ENCODE results near the gene PHC3. TPM values are rescaled to one million over a fixed set of nuclear protein-coding genes. Genes with fewer than 3 reads are reported as not detected.

The PHC3 gene
- polyA plus RNA-seq, 1 donor: 26.6 TPM

DNA sequence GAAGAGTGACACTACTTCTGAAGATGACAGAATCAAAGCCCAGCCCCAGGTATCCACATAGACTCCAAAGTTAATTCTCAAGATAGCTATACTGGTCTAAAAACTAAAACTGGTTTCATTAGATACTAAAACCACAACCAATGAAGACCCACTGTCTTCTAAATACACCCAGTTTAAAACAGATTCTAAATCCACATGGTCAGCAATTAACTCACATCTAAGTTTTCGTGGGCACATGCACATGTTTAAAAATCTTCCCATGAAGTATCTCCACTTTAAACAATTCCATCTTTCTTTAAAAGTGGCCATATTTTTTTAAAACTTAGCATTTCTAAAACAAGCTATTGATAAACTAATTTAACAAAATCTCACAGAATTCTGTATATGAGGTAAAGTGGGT is 80.6 kb downstream of the PHC3 start:
- peaks cover 42% of the 10 kb centered on the region for H3K36me3 ChIP-seq (ENCODE audit: control insufficient read depth, insufficient read depth, low read length)
- H3K27me3 ChIP-seq (ENCODE audit: control insufficient read depth, insufficient read depth, low read length): no peaks in the 10 kb centered on the region
- H3K27ac ChIP-seq (ENCODE audit: low read length): no peak overlapping the region
- no peak for DNase-seq
- H3K4me3 ChIP-seq (ENCODE audit: low read length): no peak overlapping the region
- H3K9me3 ChIP-seq (ENCODE audit: control insufficient read depth, low read depth, low read length): no peaks in the 10 kb centered on the region
- no peaks in the 10 kb centered on the region for H3K4me1 ChIP-seq (ENCODE audit: control insufficient read depth, insufficient read depth, low read length)
- WGBS (ENCODE audit: insufficient coverage, low lambda C conversion rate): 86% methylated on average over 1 of the region's 1 CpG

DNA sequence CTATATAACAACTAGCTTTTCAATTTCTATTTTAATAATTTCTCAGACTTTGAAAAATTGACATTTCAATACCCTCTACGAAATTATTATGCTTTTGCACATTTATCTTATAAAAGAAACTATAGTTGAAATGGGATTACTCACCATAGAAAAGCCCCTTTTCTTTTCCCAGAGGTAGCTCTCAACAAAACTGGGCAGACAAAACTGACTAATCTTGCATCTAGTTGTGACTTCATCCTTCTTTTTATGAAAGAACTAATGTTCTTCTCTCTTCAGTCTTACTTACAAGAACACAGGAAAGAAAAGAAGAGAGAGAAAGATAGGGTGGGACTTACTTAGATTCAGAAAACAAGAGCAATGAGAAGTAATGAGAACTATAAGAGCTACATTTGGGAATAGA is 82.8 kb downstream of the PHC3 start:
- WGBS (ENCODE audit: insufficient coverage, low lambda C conversion rate): 100% methylated on average over 1 of the region's 1 CpG
- no peak overlapping the region for H3K4me3 ChIP-seq (ENCODE audit: low read length)
- H3K4me1 ChIP-seq (ENCODE audit: control insufficient read depth, insufficient read depth, low read length): no peaks in the 10 kb centered on the region
- no peaks in the 10 kb centered on the region for H3K9me3 ChIP-seq (ENCODE audit: control insufficient read depth, low read depth, low read length)
- no peak overlapping the region for H3K27ac ChIP-seq (ENCODE audit: low read length)
- H3K27me3 ChIP-seq (ENCODE audit: control insufficient read depth, insufficient read depth, low read length): no peaks in the 10 kb centered on the region
- peaks cover 45% of the 10 kb centered on the region for H3K36me3 ChIP-seq (ENCODE audit: control insufficient read depth, insufficient read depth, low read length)
- no peak for DNase-seq

DNA sequence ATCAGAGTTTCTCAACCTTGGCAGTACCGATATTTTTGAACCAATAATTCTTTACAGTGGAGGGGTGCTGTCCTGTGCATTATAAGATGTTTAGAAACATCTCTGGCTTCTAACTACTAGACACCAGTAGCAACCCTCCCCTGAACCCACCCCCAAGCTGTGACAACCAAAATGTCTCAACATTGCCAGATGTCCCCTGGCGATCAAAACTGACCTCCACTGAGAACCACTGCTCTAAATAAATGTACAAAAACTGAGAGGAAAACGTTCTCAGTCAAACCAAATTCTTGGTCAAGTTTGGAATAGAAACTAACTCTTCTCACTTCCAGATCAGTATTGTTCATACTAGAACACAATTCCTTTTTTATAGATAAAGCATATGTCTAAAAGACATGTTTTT is 85.2 kb downstream of the PHC3 start:
- Histone ChIP-seq H3K27ac (ENCODE audit: low read length) (no peak overlapping the region), H3K27me3 (ENCODE audit: control insufficient read depth, insufficient read depth, low read length) (no peaks in the 10 kb centered on the region), H3K4me1 (ENCODE audit: control insufficient read depth, insufficient read depth, low read length) (no peaks in the 10 kb centered on the region), H3K9me3 (ENCODE audit: control insufficient read depth, low read depth, low read length) (no peaks in the 10 kb centered on the region), H3K4me3 (ENCODE audit: low read length) (no peak overlapping the region), H3K36me3 (ENCODE audit: control insufficient read depth, insufficient read depth, low read length) (peaks cover 33% of the 10 kb centered on the region)
- no peak for DNase-seq
- 93% methylated on average over 2 of the region's 3 CpGs for WGBS (ENCODE audit: insufficient coverage, low lambda C conversion rate)

DNA sequence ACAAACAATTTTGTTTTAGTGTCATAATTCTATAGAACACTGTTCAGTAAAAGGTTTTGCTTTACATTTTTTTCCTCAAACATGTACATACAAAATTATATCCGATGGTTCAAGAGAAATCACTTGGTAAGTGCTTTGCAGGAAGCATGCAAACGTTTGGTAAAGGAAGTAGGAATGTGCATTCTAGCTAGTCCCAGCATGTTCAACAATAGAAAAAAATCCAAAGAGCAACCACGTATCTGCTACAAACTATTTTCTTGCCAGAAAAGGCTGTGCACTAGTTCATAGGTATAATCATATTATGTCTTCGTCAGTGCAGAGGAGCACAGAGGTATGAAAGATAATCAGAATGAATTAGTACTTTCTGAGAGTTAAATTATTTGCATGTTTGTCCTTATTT is 85.8 kb downstream of the PHC3 start:
- H3K4me3 ChIP-seq (ENCODE audit: low read length): no peak overlapping the region
- WGBS (ENCODE audit: insufficient coverage, low lambda C conversion rate): 86% methylated on average over 1 of the region's 4 CpGs
- no peaks in the 10 kb centered on the region for H3K27me3 ChIP-seq (ENCODE audit: control insufficient read depth, insufficient read depth, low read length)
- no peak overlapping the region for H3K27ac ChIP-seq (ENCODE audit: low read length)
- H3K9me3 ChIP-seq (ENCODE audit: control insufficient read depth, low read depth, low read length): no peaks in the 10 kb centered on the region
- H3K4me1 ChIP-seq (ENCODE audit: control insufficient read depth, insufficient read depth, low read length): no peaks in the 10 kb centered on the region
- H3K36me3 ChIP-seq (ENCODE audit: control insufficient read depth, insufficient read depth, low read length): peaks cover 29% of the 10 kb centered on the region
- no peak for DNase-seq

DNA sequence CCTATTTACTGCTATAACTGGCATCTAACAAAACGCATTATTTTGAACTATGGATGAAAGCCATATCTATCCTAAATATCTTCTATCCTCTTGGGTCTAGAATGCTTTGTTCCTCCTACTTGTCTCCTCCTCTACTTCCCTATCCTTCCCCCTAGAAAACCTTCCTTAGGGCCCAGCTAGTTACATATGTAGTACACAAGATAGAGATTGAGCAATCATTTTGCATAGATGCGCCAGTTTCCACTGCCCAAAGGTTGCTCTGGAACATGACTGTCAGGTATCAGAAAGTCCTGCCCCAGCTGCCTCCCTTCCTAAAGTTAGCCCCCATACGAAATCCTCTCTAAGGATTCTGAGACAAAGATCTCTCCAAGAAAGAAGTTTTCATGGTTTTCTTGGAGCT is 88.6 kb downstream of the PHC3 start:
- DNase-seq: peak in 1 of 2 donors; percentile 46
- WGBS (ENCODE audit: insufficient coverage, low lambda C conversion rate): no CpG with 5 or more reads among the region's 3 CpGs
- Histone ChIP-seq H3K27ac (ENCODE audit: low read length) (peak overlapping the region; percentile 50), H3K27me3 (ENCODE audit: control insufficient read depth, insufficient read depth, low read length) (no peaks in the 10 kb centered on the region), H3K4me3 (ENCODE audit: low read length) (no peak overlapping the region), H3K36me3 (ENCODE audit: control insufficient read depth, insufficient read depth, low read length) (peaks cover 19% of the 10 kb centered on the region), H3K9me3 (ENCODE audit: control insufficient read depth, low read depth, low read length) (no peaks in the 10 kb centered on the region), H3K4me1 (ENCODE audit: control insufficient read depth, insufficient read depth, low read length) (no peaks in the 10 kb centered on the region)

DNA sequence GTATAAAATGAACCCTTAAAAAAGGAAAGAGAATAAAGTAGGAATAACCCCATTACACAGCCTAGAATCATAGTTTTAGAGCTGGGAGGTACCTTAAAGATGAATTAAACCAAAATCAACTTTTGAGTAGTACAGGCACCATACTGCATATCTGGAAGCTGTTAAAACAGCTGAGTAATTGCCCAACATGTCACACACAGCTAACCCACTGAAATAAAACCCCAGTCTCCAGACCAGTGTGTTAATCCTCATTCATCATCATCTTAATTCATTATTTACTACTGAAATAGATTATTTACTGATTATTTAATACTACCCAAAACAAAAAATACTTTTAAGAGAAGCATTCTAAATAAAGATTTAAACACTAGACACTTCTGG is 90.9 kb downstream of the PHC3 start:
- H3K36me3 ChIP-seq (ENCODE audit: control insufficient read depth, insufficient read depth, low read length): peaks cover 16% of the 10 kb centered on the region
- no peak for DNase-seq
- no peaks in the 10 kb centered on the region for H3K4me1 ChIP-seq (ENCODE audit: control insufficient read depth, insufficient read depth, low read length)

DNA sequence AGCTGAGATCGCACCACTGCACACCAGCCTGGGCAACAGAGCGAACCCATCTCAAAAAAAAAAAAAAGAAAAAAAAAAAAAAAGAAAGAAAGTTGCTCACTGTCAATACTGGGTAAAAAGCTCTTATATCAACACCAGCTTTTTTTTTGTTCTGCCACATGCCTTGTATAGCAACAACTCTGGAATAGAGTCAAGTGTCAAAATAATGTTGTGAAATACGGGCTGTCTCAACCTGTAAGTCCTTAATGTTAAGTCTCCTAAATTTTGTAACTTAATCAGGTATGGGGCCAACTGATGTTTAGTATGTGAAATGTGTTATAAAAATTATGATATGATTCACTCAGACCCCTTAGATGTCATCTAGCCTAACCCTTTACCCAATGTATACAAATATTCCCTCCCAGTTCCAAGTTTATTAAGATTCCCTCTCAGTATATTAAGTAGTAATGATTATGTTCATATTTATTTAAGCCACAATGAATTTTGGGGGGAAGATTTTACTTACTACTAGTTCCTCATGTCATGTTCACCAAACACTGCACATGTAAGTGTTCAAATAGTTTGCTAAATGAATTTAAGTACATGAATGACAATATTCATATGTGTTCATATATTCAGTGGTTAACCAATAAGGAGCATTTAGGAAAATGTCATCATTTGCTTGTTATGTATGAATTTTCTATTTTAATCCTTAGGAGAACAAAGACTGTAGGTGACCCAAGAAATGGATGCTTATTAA is 91.5 kb downstream of the PHC3 start:
- no peak for DNase-seq
- no CpG with 5 or more reads among the region's 3 CpGs for WGBS (ENCODE audit: insufficient coverage, low lambda C conversion rate)
- H3K4me1 ChIP-seq (ENCODE audit: control insufficient read depth, insufficient read depth, low read length): no peaks in the 10 kb centered on the region
- no peak overlapping the region for H3K27ac ChIP-seq (ENCODE audit: low read length)
- no peaks in the 10 kb centered on the region for H3K9me3 ChIP-seq (ENCODE audit: control insufficient read depth, low read depth, low read length)
- no peak overlapping the region for H3K4me3 ChIP-seq (ENCODE audit: low read length)
- no peaks in the 10 kb centered on the region for H3K27me3 ChIP-seq (ENCODE audit: control insufficient read depth, insufficient read depth, low read length)
- H3K36me3 ChIP-seq (ENCODE audit: control insufficient read depth, insufficient read depth, low read length): peaks cover 20% of the 10 kb centered on the region

More for the DNA sequence above, 90.9 kb downstream of the PHC3 start:
- Histone ChIP-seq H3K27ac (ENCODE audit: low read length) (no peak overlapping the region), H3K27me3 (ENCODE audit: control insufficient read depth, insufficient read depth, low read length) (no peaks in the 10 kb centered on the region), H3K9me3 (ENCODE audit: control insufficient read depth, low read depth, low read length) (no peaks in the 10 kb centered on the region), H3K4me3 (ENCODE audit: low read length) (no peak overlapping the region)

DNA sequence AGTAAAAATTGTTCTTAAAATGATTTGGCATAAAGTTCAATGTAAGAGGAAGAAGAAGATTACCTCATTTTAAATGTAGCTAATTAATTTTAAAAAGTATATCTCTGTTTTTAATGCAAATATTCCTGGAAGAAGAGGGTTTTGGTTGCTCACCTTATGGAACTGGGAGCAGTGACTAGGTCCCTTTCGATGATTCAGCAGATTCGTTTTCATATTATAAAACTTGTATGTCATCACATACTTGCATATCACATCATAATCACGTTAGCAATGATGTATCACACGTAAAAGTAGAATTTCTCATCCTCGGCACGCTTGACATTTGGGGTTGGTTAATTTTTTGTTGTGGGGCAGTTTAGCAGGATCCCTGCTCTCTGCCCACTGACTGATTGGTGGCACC is 96.1 kb downstream of the PHC3 start:
- H3K27me3 ChIP-seq (ENCODE audit: control insufficient read depth, insufficient read depth, low read length): no peaks in the 10 kb centered on the region
- H3K4me3 ChIP-seq (ENCODE audit: low read length): no peak overlapping the region
- peaks cover 29% of the 10 kb centered on the region for H3K36me3 ChIP-seq (ENCODE audit: control insufficient read depth, insufficient read depth, low read length)
- WGBS (ENCODE audit: insufficient coverage, low lambda C conversion rate): 100% methylated on average over 2 of the region's 6 CpGs
- DNase-seq: no peak
- H3K4me1 ChIP-seq (ENCODE audit: control insufficient read depth, insufficient read depth, low read length): peaks cover 4% of the 10 kb centered on the region
- no peaks in the 10 kb centered on the region for H3K9me3 ChIP-seq (ENCODE audit: control insufficient read depth, low read depth, low read length)
- H3K27ac ChIP-seq (ENCODE audit: low read length): no peak overlapping the region

DNA sequence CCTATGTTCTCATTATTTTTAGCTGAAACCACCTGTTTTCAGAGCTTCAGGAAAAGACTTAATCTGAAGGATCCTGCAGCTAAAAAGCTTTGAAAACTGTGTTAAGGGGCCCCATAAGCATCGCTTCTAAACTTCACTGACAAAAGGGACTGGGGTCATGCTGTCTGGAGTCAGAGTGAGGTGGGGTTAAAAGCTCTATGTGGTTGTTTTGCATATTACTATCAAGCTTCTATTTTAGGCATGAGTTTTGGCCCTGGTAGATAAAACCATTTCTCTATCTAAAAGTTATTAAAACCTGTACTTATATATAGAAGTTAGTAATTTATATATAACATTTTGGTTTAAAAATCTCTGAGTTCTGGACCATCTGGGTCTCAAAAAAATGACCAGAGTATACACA is 98.2 kb downstream of the PHC3 start:
- H3K4me3 ChIP-seq (ENCODE audit: low read length): no peak overlapping the region
- no peak for DNase-seq
- peaks cover 30% of the 10 kb centered on the region for H3K36me3 ChIP-seq (ENCODE audit: control insufficient read depth, insufficient read depth, low read length)
- H3K9me3 ChIP-seq (ENCODE audit: control insufficient read depth, low read depth, low read length): no peaks in the 10 kb centered on the region
- no CpG with 5 or more reads among the region's 1 CpG for WGBS (ENCODE audit: insufficient coverage, low lambda C conversion rate)
- no peaks in the 10 kb centered on the region for H3K27me3 ChIP-seq (ENCODE audit: control insufficient read depth, insufficient read depth, low read length)
- no peak overlapping the region for H3K27ac ChIP-seq (ENCODE audit: low read length)
- H3K4me1 ChIP-seq (ENCODE audit: control insufficient read depth, insufficient read depth, low read length): peaks cover 23% of the 10 kb centered on the region

DNA sequence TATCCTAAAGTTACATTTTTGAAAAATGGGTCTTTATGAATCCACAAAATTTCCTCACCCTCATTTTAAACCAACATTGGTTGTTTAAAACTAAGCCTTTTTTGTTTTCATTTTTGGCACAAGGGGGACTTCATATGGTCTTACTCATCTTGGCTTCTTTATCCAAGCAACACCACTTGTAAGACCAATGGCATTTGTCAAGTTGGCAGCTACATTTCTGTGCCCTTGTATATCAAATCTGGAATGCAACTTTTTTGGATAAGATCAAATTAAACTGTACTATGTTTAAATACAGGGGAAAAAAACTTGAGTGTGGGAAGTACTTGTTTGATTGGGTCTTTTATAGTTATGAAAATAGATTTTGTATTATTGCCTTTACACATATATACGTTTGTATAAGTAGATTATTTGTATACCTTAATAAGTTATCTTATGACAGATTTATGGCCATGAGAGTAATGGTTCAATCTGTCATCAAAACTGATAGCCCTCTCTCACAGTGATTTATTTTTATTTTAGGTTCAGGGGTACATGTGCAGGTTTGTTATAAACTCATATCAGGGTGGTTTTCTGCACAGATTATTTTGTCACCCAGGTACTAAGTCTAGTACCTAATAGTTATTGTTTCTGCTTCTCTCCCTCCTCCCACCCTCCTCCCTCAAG is 100.3 kb downstream of the PHC3 start:
- Histone ChIP-seq H3K4me3 (ENCODE audit: low read length) (no peak overlapping the region), H3K36me3 (ENCODE audit: control insufficient read depth, insufficient read depth, low read length) (peaks cover 23% of the 10 kb centered on the region), H3K9me3 (ENCODE audit: control insufficient read depth, low read depth, low read length) (no peaks in the 10 kb centered on the region), H3K4me1 (ENCODE audit: control insufficient read depth, insufficient read depth, low read length) (peaks cover 37% of the 10 kb centered on the region), H3K27ac (ENCODE audit: low read length) (peak overlapping the region; percentile 95), H3K27me3 (ENCODE audit: control insufficient read depth, insufficient read depth, low read length) (no peaks in the 10 kb centered on the region)
- WGBS (ENCODE audit: insufficient coverage, low lambda C conversion rate): 33% methylated on average over 1 of the region's 1 CpG
- DNase-seq: no peak

DNA sequence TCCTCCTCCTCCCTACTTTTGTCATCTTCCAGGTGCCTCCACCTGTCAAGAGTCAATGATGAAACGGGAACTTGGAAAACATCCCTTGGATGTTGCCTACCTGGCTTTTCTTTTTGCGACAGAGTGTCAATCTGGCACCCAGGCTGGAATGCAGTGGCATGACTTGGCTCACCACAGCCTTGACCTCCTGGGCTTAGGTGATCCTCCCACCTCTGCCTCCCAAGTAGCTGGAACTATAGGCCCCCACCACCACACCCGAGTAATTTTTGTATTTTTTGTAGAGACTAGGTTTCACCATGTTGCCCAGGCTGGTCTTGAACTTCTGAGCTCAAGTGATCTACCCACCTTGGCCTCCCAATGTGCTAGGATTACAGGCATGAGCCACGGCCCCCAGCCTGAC is 100.9 kb downstream of the PHC3 start:
- no peak for DNase-seq
- Histone ChIP-seq H3K27ac (ENCODE audit: low read length) (peak overlapping the region; percentile 95), H3K4me1 (ENCODE audit: control insufficient read depth, insufficient read depth, low read length) (peaks cover 41% of the 10 kb centered on the region), H3K27me3 (ENCODE audit: control insufficient read depth, insufficient read depth, low read length) (no peaks in the 10 kb centered on the region), H3K36me3 (ENCODE audit: control insufficient read depth, insufficient read depth, low read length) (peaks cover 20% of the 10 kb centered on the region), H3K9me3 (ENCODE audit: control insufficient read depth, low read depth, low read length) (no peaks in the 10 kb centered on the region), H3K4me3 (ENCODE audit: low read length) (no peak overlapping the region)
- WGBS (ENCODE audit: insufficient coverage, low lambda C conversion rate): no CpG with 5 or more reads among the region's 4 CpGs

All from large intestine (tissue), 3 donors.